NCI-H1105 treated with DMSO at 0.1 percent for 48 hours (cell line): Measurements from ENCODE around the gene DBR1.
"Not testable (repeated sequence)": the region's sequence is repeated elsewhere in the genome, so short reads cannot be mapped to it uniquely, and the experiment has no call there.

Experiments
- DNase-seq: peaks from one replicate; lab custom pipeline; 2025; lab: John Stamatoyannopoulos, UW

Gene DBR1

GRCh38 chr3:138186803-138187295 lies 12.1 kb upstream of the DBR1 start:
- DNase-seq, result peak; percentile 96

GRCh38 chr3:138186221-138186620 lies 11.5 kb upstream of the DBR1 start:
- no peak for DNase-seq

DNA sequence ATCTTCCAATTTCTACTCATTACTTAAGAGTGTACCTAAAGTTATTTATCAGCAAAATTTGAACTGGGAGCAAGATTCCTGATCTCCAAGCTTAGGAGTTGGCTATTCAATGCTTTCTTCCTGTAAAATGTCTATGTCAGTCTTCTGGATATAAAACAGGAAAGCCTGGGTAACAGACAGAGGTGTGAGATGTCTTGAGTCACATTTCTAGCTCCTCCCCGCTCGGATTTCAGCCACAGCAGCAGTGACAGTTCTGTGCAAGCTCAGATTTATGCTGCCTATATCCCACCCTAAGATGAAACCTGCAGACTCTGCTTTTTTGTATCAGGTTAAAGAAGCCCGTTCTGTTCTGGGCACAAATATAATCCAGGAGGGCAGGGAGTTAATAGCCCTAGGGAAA lies 10.3 kb upstream of the DBR1 start:
- no peak for DNase-seq

- DNase-seq, result peak; percentile 84
Measured at GRCh38 chr3:138180375-138181029, 5.8 kb upstream of the DBR1 start.

GRCh38 chr3:138173769-138174420 lies 826 bp downstream of the DBR1 start:
- DNase-seq, result no peak

GRCh38 chr3:138172625-138173024 lies 2.1 kb downstream of the DBR1 start:
- no peak for DNase-seq

GRCh38 chr3:138165061-138165460 lies 9.7 kb downstream of the DBR1 start:
- DNase-seq, result no peak

GRCh38 chr3:138157743-138158142 lies 17.0 kb downstream of the DBR1 start:
- DNase-seq, result no peak

- DNase-seq, result no peak
Measured at GRCh38 chr3:138154534-138154933, 20.2 kb downstream of the DBR1 start.

DNA sequence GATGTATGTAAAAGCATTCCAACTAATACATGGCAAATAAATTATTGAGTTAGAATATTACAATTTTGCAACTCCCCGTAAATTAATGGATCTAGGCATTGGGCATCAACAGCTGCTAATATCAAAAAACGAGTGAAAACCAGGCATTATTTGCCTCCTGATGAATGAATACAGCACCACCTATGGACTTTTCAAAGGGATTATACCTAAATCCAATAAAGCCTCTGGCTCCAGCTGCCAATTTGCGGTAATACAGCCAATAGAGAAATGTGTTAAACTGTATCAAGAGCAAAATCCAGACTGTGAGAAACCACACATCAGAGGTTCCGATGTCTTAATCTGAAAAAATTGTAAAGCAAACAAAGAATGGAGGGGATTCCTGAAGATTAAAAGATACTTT lies 26.2 kb downstream of the DBR1 start:
- no peak for DNase-seq

GRCh38 chr3:138142181-138142580 lies 32.5 kb downstream of the DBR1 start:
- DNase-seq, result not testable (repeated sequence)

DNA sequence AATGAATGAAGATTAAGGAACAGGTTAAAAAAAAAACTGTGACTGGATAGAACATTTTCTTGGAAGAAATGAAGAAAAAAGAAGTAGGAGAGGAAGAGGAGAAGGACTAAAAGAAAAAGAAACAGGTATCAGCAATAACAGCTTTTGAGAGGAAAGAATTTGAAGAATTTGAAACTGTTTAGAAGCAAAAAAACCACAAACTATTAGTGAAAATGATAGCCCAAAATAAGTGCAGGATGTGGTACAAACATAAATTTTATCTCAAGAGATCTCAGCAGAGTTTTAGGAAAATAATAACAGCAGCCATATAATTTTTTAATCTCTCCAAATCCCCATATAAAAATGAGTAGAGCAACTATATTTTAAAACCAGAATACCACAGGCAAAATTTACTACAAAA lies 33.8 kb downstream of the DBR1 start:
- no peak for DNase-seq

- no peak for DNase-seq
Measured at GRCh38 chr3:138139691-138140090, 35.0 kb downstream of the DBR1 start.

GRCh38 chr3:138137861-138138260 lies 36.9 kb downstream of the DBR1 start:
- DNase-seq, result no peak

GRCh38 chr3:138136201-138136600 lies 38.5 kb downstream of the DBR1 start:
- no peak for DNase-seq

DNA sequence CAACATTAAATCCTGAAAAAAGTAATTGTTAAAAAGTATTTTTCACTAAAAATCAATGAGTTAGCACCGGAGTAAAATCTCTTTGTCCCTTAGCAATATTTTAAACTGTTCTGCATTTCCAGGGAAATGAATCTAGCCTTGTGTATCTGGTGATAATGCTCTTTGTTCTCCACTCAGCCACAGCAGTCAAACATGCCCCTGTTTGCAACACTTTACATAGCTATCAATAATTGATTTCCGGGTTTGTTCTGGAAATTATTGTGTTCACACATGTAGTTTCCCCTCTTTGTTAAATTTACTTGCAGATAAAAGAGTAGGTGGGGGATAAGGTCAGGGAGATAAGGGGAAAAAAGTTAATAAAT lies 38.9 kb downstream of the DBR1 start:
- no peak for DNase-seq

DNA sequence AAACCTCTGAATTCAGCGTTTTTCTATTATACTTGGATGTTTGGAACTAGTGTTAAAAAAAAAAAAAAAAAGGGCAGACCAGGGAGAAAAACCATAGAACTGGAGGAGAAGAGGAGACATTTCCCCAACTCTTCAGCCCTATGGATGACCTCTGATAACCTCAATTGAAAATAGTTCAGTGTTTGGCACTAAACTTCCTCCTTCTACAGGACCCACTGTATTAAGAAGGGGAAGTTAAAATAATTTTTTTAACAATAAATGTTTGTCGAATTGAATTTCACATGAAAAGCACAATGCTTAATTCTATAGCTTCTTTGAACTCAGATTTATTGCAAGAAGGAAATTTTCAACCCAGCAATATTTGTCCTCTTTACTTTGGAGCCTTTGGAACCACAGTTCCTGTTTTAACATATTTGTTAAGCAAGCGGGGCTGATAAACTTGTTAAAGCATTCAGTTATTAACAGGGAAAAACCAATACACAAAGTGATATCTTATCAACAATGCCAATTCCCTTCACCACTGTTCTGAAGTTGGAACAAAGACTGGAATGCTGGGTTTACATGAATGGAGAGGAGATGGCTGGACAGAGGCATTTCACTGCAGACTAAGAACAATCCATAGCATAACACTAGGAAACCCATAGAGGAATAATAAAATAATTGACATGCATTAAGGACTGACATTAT lies 39.4 kb downstream of the DBR1 start:
- no peak for DNase-seq

GRCh38 chr3:138132239-138132638 lies 42.5 kb downstream of the DBR1 start, which contains the start of gene A4GNT:
A4GNT (minus strand) TSS chr3:138132390; CDS start chr3:138131256, 1,134 bp downstream.
- DNase-seq, result no peak

DNA sequence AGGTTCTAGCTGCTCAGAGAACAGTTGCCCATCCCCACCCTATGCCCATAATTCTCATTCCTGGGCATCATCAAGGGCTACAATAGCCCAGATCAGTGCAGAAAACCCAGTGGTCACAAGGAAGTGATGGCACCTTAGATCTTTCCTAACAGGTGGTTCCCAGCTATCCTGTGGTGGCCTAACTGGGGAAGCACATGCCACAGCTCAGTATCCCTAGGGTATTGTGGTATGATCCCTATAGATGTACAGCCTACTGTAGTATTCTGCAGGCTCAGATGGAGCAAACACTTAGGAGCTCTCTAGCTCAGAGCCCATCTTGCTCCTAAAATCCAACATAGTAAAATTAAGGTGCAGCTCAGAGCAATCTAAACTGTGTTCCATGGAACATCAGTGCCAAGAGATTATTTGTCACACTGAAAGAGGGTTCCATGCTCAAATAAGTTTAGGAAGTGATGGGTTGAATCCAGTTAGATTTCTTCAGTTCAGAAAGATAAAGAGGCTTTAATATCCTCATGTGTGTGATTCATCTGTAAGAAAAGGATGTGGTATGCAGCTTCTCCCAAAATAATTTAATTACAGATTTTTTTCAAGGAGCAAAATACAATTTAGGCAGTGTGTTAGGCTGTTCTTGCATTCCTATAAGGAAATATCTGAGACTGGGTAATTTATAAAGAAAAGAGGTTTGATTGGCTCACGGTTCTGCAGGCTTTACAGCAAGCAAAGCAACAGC lies 46.9 kb downstream of the DBR1 start:
- DNase-seq, result no peak

DNA sequence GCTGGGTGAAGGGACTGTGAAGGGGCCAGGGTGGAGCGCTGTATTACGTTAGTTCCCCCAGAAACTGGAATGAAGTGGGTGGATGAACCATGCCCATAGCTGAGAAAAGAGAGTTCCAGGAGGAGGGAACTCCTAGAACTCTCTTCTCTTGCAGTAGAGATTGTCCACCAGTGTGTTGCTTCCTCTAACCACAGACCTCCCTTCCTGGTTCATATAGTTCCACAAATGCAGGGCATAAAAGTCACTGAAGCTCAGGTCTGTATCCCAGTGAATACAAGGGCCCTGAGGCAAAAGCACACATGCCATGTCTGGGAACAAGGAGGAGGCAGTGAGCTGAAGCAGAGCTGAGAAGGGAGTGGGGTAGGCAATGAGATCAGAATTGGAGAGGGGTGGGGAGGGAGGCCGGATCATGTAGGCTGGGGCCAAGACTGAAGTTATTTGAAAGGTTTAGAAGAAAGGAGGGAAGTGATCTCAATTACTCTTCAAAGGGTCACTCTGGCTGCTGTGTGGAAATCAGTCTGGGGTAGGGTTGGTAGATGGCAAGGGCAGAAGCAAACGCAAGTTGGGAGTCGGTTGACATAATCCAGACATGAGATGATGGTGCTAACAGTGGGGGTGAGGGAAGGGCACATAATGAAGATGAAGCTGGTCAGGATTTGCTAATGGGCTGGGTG lies 49.0 kb downstream of the DBR1 start:
- DNase-seq, result no peak

DNA sequence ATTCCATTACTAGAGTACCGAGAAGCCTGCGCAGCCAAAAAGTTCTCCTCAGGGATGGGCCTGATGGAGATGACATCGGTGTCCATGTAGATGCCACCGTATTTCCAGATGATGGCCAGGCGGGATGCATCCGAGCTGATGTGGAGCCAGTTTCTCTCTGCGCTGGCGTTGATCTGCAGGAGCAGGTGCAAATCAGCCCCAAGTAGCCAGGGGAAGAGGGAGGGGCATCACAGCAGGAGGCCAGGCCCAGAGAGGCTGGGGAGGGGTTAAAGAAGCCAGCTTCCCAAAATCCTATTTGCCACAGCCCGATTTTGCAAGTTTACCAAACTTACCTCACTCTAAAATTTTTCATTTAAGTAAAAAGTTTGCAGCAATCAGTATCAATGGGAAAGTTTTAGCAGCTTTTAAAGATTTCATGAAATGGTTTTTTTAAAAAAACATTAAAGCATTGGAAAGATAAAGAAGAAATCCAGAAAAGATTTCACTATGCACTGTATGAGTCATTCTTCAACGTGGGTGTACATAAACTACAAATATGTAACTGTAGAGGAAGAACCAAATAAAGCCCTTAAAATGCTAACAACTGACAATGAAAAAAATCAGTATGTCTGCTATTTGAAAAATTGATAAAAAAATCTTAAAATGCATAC lies 49.9 kb downstream of the DBR1 start:
- no peak for DNase-seq
